SK-N-SH (cell line): ENCODE data around the gene SFXN1. TPM values are rescaled to one million over a fixed set of nuclear protein-coding genes. Genes with fewer than 3 reads are reported as not detected.

Source experiments
- CTCF ChIA-PET: fragments of 300-600, 350-600 bp; formaldehyde crosslinking; extraction: SDS; loops from one replicate; lab custom pipeline; 2021; lab: Yijun Ruan, JAX
- POLR2A ChIA-PET: fragments of 350-600 bp; sonication (Branson Sonifier 250); formaldehyde crosslinking; extraction: SDS; loops from one replicate; lab custom pipeline; 2020; ENCODE audit warnings: antibody characterized with exemption, inconsistent platforms; lab: Yijun Ruan, JAX
- DNase-seq: peaks from one replicate; pipeline ENCODE4 v3.0.0; 2012
- H2AFZ ChIP-seq: fragments of 200-600 bp; sonication (generic); 2 replicates; pipeline ENCODE4 v1.8.1; 2016; ENCODE audit warnings: antibody characterized with exemption, mild to moderate bottlenecking, low read depth
- H3F3A ChIP-seq: fragments of 200-600 bp; sonication (generic); replicated peaks from 2 replicates; pipeline ENCODE3; 2016; ENCODE audit warnings: antibody characterized with exemption, mild to moderate bottlenecking; ENCODE audit not compliant: insufficient read depth
- H3K27ac ChIP-seq, 2 experiments: fragments of 200-500 bp in 1 of 2; fragments of 200-600 bp in 1 of 2; sonication (Bioruptor generic) in 1 of 2; sonication (generic), shearing (Covaris generic) in 1 of 2; 2 replicates each; pipeline versions ENCODE4 v1.5.1 to v1.6.1; 2014 to 2016; ENCODE audit warnings: low read depth in 2 of 2, inconsistent platforms in 1 of 2, low read length in 1 of 2, mild to moderate bottlenecking in 1 of 2, mixed read lengths in 1 of 2
- H3K27me3 ChIP-seq: fragments of 200-600 bp; sonication (generic), shearing (Covaris generic); 2 replicates; pipeline ENCODE4 v1.6.1; 2016; ENCODE audit warnings: mixed run types; ENCODE audit not compliant: insufficient read depth
- H3K36me3 ChIP-seq, 2 experiments: fragments of 200-500 bp in 1 of 2; fragments of 200-600 bp in 1 of 2; sonication (Bioruptor generic) in 1 of 2; sonication (generic) in 1 of 2; replicated peaks in 1 of 2; 2 replicates each; pipeline versions ENCODE3 to v1.5.1; 2014 to 2016; ENCODE audit warnings: low read length in 1 of 2, mild to moderate bottlenecking in 1 of 2; ENCODE audit not compliant: insufficient read depth in 2 of 2, control insufficient read depth in 1 of 2
- H3K4me1 ChIP-seq, 2 experiments: fragments of 200-500 bp in 1 of 2; fragments of 200-600 bp in 1 of 2; sonication (Bioruptor generic) in 1 of 2; sonication (generic), shearing (Covaris generic) in 1 of 2; 2 replicates each; pipeline versions ENCODE4 v1.5.1 to v1.6.1; 2014 to 2016; ENCODE audit warnings: low read depth in 1 of 2, low read length in 1 of 2, mixed run types in 1 of 2; ENCODE audit not compliant: insufficient read depth in 2 of 2, control insufficient read depth in 1 of 2
- H3K4me2 ChIP-seq: fragments of 200-600 bp; sonication (generic), shearing (Covaris generic); 2 replicates; pipeline ENCODE4 v1.6.1; 2017; ENCODE audit warnings: mixed run types
- H3K4me3 ChIP-seq, 2 experiments: fragments of 200-500 bp in 1 of 2; fragments of 200-600 bp in 1 of 2; sonication (Bioruptor generic) in 1 of 2; sonication (generic), shearing (Covaris generic) in 1 of 2; 2 replicates each; pipeline versions ENCODE4 v1.5.1 to v1.8.1; 2014 to 2016; ENCODE audit warnings: low read depth in 2 of 2, inconsistent platforms in 1 of 2, low read length in 1 of 2, mild to moderate bottlenecking in 1 of 2, mixed read lengths in 1 of 2, moderate library complexity in 1 of 2
- H3K79me2 ChIP-seq: fragments of 200-600 bp; sonication (generic); 2 replicates; pipeline ENCODE4 v1.8.1; 2017; ENCODE audit warnings: mild to moderate bottlenecking; ENCODE audit not compliant: insufficient read depth
- H3K9ac ChIP-seq: fragments of 200-600 bp; sonication (generic); 2 replicates; pipeline ENCODE4 v1.6.1; 2017; ENCODE audit warnings: mixed run types
- H3K9me2 ChIP-seq: fragments of 200-600 bp; sonication (generic); 2 replicates; pipeline ENCODE4 v1.6.1; 2017; ENCODE audit warnings: mixed run types
- H3K9me3 ChIP-seq: fragments of 200-600 bp; sonication (generic); 2 replicates; pipeline ENCODE4 v1.6.1; 2017; ENCODE audit warnings: mixed run types, mild to moderate bottlenecking, moderate library complexity
- H4K20me1 ChIP-seq: fragments of 200-600 bp; sonication (generic); 2 replicates; pipeline ENCODE4 v1.6.1; 2017; ENCODE audit warnings: mild to moderate bottlenecking, mixed run types; ENCODE audit not compliant: insufficient read depth
- CTCF ChIP-seq: fragments of 200-600 bp; sonication (generic); IDR thresholded peaks from 2 replicates; pipeline ENCODE4 v1.6.1; 2017; ENCODE audit warnings: antibody characterized with exemption, mild to moderate bottlenecking, moderate library complexity
- FOSL2 ChIP-seq: IDR thresholded peaks from 2 replicates; pipeline ENCODE4 v1.4.0; 2012; ENCODE audit warnings: low read depth, mild to moderate bottlenecking, moderate library complexity, borderline replicate concordance
- FOXJ3 ChIP-seq: sonication (generic); formaldehyde crosslinking; IDR thresholded peaks from 2 replicates; pipeline ENCODE4 v1.5.1; 2020; ENCODE audit warnings: mild to moderate bottlenecking, missing genetic modification reagents
- FOXM1 ChIP-seq: IDR thresholded peaks from 2 replicates; pipeline ENCODE4 v1.4.0; 2012; ENCODE audit warnings: low read depth, mild to moderate bottlenecking
- IRF3 ChIP-seq: fragments of 150-350 bp; IDR thresholded peaks from 2 replicates; pipeline ENCODE4 v1.6.1; 2016; ENCODE audit warnings: mild to moderate bottlenecking, low read depth, low read length
- MAX ChIP-seq: IDR thresholded peaks from 2 replicates; pipeline ENCODE4 v1.4.0; 2012; ENCODE audit warnings: low read depth
- NFIC ChIP-seq: IDR thresholded peaks from 2 replicates; pipeline ENCODE4 v1.4.0; 2012; ENCODE audit warnings: borderline replicate concordance
- RCOR1 ChIP-seq: fragments of 150-350 bp; IDR thresholded peaks from 2 replicates; pipeline ENCODE4 v1.6.1; 2017; ENCODE audit warnings: antibody characterized with exemption, low read length
- SIN3A ChIP-seq: IDR thresholded peaks from 2 replicates; pipeline ENCODE4 v1.6.1; 2012; ENCODE audit warnings: low read depth, mild to moderate bottlenecking, low read length, moderate library complexity, borderline replicate concordance
- SMC3 ChIP-seq: IDR thresholded peaks from 2 replicates; pipeline ENCODE4 v1.6.1; 2012; ENCODE audit warnings: low read depth, low read length, improper control_type of control experiment
- TAF1 ChIP-seq: IDR thresholded peaks from 2 replicates; pipeline ENCODE4 v1.6.1; 2012; ENCODE audit warnings: low read depth, mild to moderate bottlenecking, low read length, moderate library complexity, borderline replicate concordance
- TEAD4 ChIP-seq: IDR thresholded peaks from 2 replicates; pipeline ENCODE4 v1.4.0; 2012; ENCODE audit warnings: mild to moderate bottlenecking, borderline replicate concordance; ENCODE audit not compliant: insufficient read depth
- USF1 ChIP-seq: IDR thresholded peaks from 2 replicates; pipeline ENCODE4 v1.4.0; 2012; ENCODE audit warnings: low read depth, borderline replicate concordance
- WGBS: methylation state at CpG from one replicate; pipeline ENCODE4 v1.1.6; 2017; ENCODE audit warnings: low lambda C conversion rate; 5-methylcytosine and 5-hydroxymethylcytosine counted together
- polyA plus RNA-seq, 3 experiments: library from polyadenylated mRNA; depleted of rRNA; stranded (reverse); fragments of >200 nt; gene quantifications; 2 replicates each; pipeline ENCODE4 v1.2.3, GENCODE V29; 2012

The SFXN1 gene
- polyA plus RNA-seq, 1 of the 3 experiments (the other 2 are of a cell fraction) = 73.6 TPM

GRCh38 chr5:175471196-175471595, 7.2 kb upstream of the SFXN1 start (continued):
- TF ChIP-seq CTCF (no peak), NFIC (no peak), SMC3 (no peak), TEAD4 (no peak), MAX (no peak)

GRCh38 chr5:175471628-175472027, 6.7 kb upstream of the SFXN1 start:
- POLR2A ChIA-PET = no interaction called here
- Histone ChIP-seq H3K27ac (no peak overlapping the region), H3F3A (no peaks in the 10 kb centered on the region), H2AFZ (no peak overlapping the region), H3K9me3 (no peaks in the 10 kb centered on the region), H3K4me2 (no peak overlapping the region), H4K20me1 (no peaks in the 10 kb centered on the region), H3K79me2 (no peaks in the 10 kb centered on the region), H3K36me3 (no peaks in the 10 kb centered on the region), H3K9ac (no peak overlapping the region), H3K4me3 (no peak overlapping the region), H3K27me3 (no peaks in the 10 kb centered on the region; the same call in 1 of the 2 replicates), H3K4me1 (no peaks in the 10 kb centered on the region), H3K9me2 (no peaks in the 10 kb centered on the region)
- no peak for DNase-seq
- CTCF ChIA-PET = interaction anchor here (0.9 to 1.2 kb wide), 2 partner anchors 258 to 561 kb away, joined by 3 to 4 read pairs; no protein-coding TSS in a partner anchor
- 47% methylated on average over 6 of the region's 6 CpGs for whole genome bisulfite sequencing
- no peak for TF ChIP-seq FOXM1
- no peak for TF ChIP-seq RCOR1
- no peak for TF ChIP-seq IRF3
- TF ChIP-seq SIN3A = no peak
- TF ChIP-seq FOSL2 = no peak
- TF ChIP-seq USF1 = peak; percentile 44; the same call in 1 of the 2 replicates
- TF ChIP-seq FOXJ3 = no peak
- TF ChIP-seq TAF1 = no peak
